Left lung (tissue), 10 donors: ENCODE measurements around the gene EID3. TPM values are rescaled to one million over a fixed set of nuclear protein-coding genes. Genes with fewer than 3 reads are reported as not detected.
"Not testable (repeated sequence)": the region's sequence is repeated elsewhere in the genome, so short reads cannot be mapped to it uniquely, and the experiment has no call there.

ENCODE experiments used
- ATAC-seq: fragments of 200-7000 bp; cut with Tn5 transposase; one replicate; pipeline ENCODE4 v1.9.1; 2020; ENCODE audit warnings: moderate library complexity
- DNase-seq, 4 donors: peaks; one replicate each; pipeline ENCODE4 v3.0.0-alpha.2; 2013 to 2020
- H3K27ac ChIP-seq, 2 donors: fragments of 200-600 bp; sonication (generic) in 1 of 2; one replicate each; pipeline versions ENCODE4 v1.5.0 to v1.8.0; 2020 to 2021
- H3K27me3 ChIP-seq, 2 donors: fragments of 200-600 bp; sonication (generic) in 1 of 2; one replicate each; pipeline versions ENCODE4 v1.5.0 to v1.8.0; 2020 to 2021
- H3K36me3 ChIP-seq, 2 donors: fragments of 200-600 bp; sonication (generic) in 1 of 2; one replicate each; pipeline versions ENCODE4 v1.5.0 to v1.8.0; 2020 to 2021
- H3K4me1 ChIP-seq, 2 donors: fragments of 200-600 bp; one replicate each; pipeline ENCODE4 v1.8.0; 2021
- H3K4me3 ChIP-seq, 2 donors: fragments of 200-600 bp; sonication (generic) in 1 of 2; one replicate each; pipeline versions ENCODE4 v1.5.0 to v1.8.0; 2020 to 2021; ENCODE audit warnings: mild to moderate bottlenecking in 1 of 2
- H3K9me3 ChIP-seq, 2 donors: fragments of 200-600 bp; sonication (generic) in 1 of 2; one replicate each; pipeline versions ENCODE4 v1.5.0 to v1.8.0; 2020 to 2021
- CTCF ChIP-seq, 2 donors: fragments of 200-600 bp; sonication (generic) in 1 of 2; IDR thresholded peaks; one replicate each; pipeline versions ENCODE4 v1.5.0 to v1.8.0; 2021; ENCODE audit warnings: antibody characterized with exemption in 2 of 2
- intact Hi-C, 2 donors: fragments of 100-400 bp; cut with DNase I; formaldehyde crosslinking; loops; one replicate each; pipeline versions ENCODE4 v1.11.2 to v1.14.2; 2022
- polyA plus RNA-seq, 6 donors: library from polyadenylated mRNA; unstranded; fragments of 120-200 nt; gene quantifications; one replicate each; pipeline ENCODE4 v1.2.1, GENCODE V29; 2013; ENCODE audit not compliant: insufficient read length in 6 of 6
- total RNA-seq, 2 donors: library from RNA; stranded (reverse); fragmentation: NEBNext Ultra II Directional; extraction: Animal tissue kit (Norgen Biotek cat#: 25700); gene quantifications; one replicate each; pipeline ENCODE4 v1.2.1, GENCODE V29; 2021
- donor health status: DM: no; HTN: yes; CAD: no.
- donor health status: DM: no; HTN: no; CAD: no.

EID3 gene
- total and polyA plus RNA-seq, 8 donors, result 2.9 to 6.9 (median 6.3) TPM

GRCh38 chr12:104294158-104294859, 9.2 kb upstream of the EID3 start:
- ATAC-seq, DNase-seq, H3K4me3 ChIP-seq, intact Hi-C loops, H3K9me3 ChIP-seq, H3K27me3 ChIP-seq, H3K27ac ChIP-seq: not testable (repeated sequence)
- peak in 1 of 2 donors; percentile 20 for TF ChIP-seq CTCF (IDR thresholded peaks at IDR 0.05)
- Histone ChIP-seq H3K36me3 (peaks cover 0 to 88% of the 10 kb centered on the region in 2 donors), H3K4me1 (peaks cover 20 to 85% of the 10 kb centered on the region in 2 donors)

GRCh38 chr12:104294927-104295668, 8.4 kb upstream of the EID3 start:
- Histone ChIP-seq H3K4me3 (no peak overlapping the region), H3K9me3 (no peaks in the 10 kb centered on the region), H3K36me3 (peaks cover 0 to 88% of the 10 kb centered on the region in 2 donors), H3K4me1 (peaks cover 20 to 85% of the 10 kb centered on the region in 2 donors), H3K27me3 (no peaks in the 10 kb centered on the region), H3K27ac (no peak overlapping the region)
- ATAC-seq, result no peak
- DNase-seq, result no peak
- intact Hi-C loops, result no loop called here
- TF ChIP-seq CTCF (IDR thresholded peaks at IDR 0.05), result no peak

GRCh38 chr12:104295954-104296353, 7.6 kb upstream of the EID3 start:
- intact Hi-C loops, result no loop called here
- no peak for DNase-seq
- Histone ChIP-seq H3K9me3 (no peaks in the 10 kb centered on the region), H3K4me1 (peaks cover 20 to 89% of the 10 kb centered on the region in 2 donors), H3K4me3 (no peak overlapping the region), H3K27me3 (no peaks in the 10 kb centered on the region), H3K27ac (no peak overlapping the region), H3K36me3 (peaks cover 0 to 81% of the 10 kb centered on the region in 2 donors)
- no peak for TF ChIP-seq CTCF (IDR thresholded peaks at IDR 0.05)
- no peak for ATAC-seq

GRCh38 chr12:104296718-104297117, 6.8 kb upstream of the EID3 start:
- Histone ChIP-seq H3K9me3 (no peaks in the 10 kb centered on the region), H3K27me3 (no peaks in the 10 kb centered on the region), H3K36me3 (peaks cover 0 to 73% of the 10 kb centered on the region in 2 donors), H3K27ac (no peak overlapping the region), H3K4me1 (peaks cover 18 to 89% of the 10 kb centered on the region in 2 donors), H3K4me3 (no peak overlapping the region)
- TF ChIP-seq CTCF (IDR thresholded peaks at IDR 0.05), result no peak
- intact Hi-C loops, result no loop called here
- DNase-seq, result no peak
- peak; percentile 6 for ATAC-seq

GRCh38 chr12:104297477-104298113, 5.9 kb upstream of the EID3 start:
- H3K36me3 ChIP-seq, result peaks cover 0 to 64% of the 10 kb centered on the region in 2 donors
- peak; percentile 93 for ATAC-seq

More at GRCh38 chr12:104297477-104298113, 5.9 kb upstream of the EID3 start:
- Histone ChIP-seq H3K4me1 (peaks cover 15 to 83% of the 10 kb centered on the region in 2 donors), H3K27ac (peak overlapping the region in 1 of 2 donors; percentile 3), H3K9me3 (no peaks in the 10 kb centered on the region), H3K4me3 (no peak overlapping the region), H3K27me3 (no peaks in the 10 kb centered on the region)
- DNase-seq, result no peak
- intact Hi-C loops, result no loop called here
- no peak for TF ChIP-seq CTCF (IDR thresholded peaks at IDR 0.05)
